LoVo (cell line): Measurements from ENCODE around the gene SRP68.
"Not testable (repeated sequence)": the region's sequence is repeated elsewhere in the genome, so short reads cannot be mapped to it uniquely, and the experiment has no call there.

ENCODE experiments used
- DNase-seq: peaks from one replicate; pipeline ENCODE4 v3.0.0-alpha.2; 2016; ENCODE audit warnings: low spot score

The SRP68 gene

DNA sequence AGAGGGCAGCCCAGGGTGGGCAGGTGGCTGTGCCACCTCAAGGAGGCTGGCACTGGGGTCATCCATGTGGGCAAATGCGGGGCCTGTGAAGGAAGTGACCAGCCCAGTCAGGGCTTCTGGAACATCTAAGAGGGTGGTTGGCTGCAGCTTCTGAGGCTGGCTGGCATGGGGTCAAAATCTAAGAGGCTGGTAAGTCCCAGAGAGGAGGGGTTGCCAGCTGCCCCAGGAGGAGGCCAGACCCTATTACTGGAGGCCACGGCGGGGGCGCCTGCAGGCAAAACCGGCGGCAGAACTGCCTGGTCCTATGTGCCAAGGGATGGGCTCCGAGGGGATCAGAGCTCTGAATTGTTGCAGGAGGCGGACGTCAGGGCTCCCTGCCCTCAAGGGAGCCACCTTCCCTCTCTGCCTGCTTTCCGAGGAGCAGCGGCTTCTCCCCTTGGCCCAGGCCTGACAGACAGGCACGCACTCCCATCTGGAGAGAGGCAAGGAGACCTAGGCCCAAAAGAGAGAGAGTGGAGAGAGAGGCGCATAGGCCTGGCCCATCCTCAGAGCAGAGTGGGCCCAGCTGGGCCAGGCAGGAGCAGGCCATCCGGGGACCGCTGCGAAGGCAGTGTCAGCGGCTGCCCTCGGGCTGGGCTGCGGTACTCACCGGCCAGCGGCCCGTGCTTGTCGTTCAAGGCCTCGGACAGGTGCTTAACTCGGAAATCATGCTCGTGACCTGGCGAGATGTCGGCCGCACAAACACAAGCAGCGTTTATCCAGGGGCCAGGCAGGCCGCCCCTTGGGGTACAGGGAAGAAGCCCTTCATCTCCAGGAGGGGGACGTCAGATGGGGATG lies 17.6 kb upstream of the SRP68 start:
- no peak for DNase-seq

DNA sequence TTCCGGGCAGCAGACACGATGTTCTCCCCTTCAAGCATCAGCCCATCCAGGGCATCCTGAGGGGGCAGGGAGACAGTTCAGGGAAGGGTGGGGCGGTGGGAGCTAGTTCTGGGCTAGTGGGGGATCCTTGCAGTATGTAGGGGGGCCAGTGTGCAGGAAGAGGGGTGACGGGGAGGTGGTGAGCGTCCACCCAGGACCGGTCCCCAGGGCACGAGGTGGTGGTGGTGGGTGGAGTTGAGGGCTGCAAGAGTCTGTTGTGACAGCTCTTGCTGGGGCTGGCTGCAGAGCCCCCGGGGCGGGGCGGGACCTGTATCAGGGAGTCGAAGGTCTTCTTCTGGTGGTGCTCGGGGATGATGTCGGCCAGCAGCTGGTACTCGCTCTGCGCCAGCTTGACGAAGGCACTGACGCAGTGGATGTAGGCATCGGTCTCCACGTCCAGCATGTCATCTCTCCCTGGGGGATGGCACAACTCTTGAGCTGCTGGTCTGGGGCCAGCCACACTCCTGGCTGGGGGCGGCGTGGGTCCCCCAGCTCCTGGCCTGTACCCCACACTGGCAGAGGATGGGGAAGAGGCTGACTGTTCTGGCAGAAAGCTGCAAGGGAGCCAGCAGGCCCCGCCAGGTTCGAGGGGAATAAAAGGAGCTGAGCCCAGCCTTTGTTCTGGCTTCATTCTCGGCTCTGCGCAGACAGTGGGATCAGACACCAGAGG lies 16.7 kb upstream of the SRP68 start:
- DNase-seq = no peak

DNA sequence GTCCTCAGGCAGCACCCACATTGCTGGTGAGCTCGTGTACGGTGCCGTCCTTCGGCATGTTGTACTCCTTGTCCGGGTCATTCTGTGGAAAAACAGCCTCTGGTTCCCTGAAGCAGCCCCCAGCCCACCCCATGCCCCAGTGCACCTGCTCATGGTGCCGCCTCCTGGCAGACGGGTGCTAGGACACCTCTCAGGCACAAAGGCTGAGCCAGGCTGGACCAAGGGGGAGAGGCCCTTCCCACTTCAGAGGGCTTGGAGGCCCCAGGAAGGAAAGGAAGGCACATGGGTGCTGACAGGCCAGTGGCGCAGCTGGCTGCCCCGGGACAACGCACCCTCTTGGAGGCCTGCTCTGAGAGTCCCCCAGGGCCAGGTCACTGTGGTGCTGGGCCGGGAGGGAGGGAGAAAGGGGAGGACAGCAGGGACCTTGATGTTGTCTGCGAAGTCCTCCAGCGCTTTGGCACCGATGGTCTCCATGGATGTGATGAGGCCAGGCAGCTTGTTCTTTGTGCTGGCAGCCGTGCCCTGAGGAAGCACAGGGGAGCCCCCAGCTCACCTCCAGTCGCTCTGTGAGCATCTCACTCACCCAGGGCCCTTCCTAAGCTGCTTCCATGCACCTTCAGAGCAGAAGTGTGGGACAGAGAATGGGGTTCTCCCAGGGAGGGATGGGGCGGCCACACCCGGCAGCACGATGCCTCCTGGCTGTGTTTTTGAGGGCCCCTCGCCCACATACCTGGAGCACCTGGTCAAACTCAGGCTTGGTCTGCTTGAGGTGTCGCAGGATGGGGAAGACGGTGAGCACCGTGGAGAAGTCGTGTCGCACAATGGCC lies 15.9 kb upstream of the SRP68 start:
- no peak for DNase-seq

DNA sequence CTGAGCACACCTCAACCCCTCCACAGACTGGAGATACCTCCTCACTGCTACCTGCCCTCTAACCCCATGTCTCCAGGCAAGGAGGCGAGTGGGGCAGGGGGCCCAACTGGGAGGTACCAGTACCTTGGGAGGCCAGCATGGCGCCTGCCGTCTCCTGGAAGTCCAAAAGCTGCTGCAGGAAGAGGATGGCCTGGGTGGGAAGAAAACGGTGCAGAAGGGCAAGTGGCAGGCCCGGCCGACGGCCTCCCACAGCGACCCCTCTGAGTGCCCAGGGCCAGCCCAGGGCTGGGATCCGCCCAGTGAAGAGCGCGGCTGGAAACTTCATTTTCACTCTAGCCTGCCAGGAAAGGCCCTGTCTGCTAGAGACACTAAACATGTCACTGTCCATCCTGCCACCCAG lies 15.2 kb upstream of the SRP68 start:
- no peak for DNase-seq

DNA sequence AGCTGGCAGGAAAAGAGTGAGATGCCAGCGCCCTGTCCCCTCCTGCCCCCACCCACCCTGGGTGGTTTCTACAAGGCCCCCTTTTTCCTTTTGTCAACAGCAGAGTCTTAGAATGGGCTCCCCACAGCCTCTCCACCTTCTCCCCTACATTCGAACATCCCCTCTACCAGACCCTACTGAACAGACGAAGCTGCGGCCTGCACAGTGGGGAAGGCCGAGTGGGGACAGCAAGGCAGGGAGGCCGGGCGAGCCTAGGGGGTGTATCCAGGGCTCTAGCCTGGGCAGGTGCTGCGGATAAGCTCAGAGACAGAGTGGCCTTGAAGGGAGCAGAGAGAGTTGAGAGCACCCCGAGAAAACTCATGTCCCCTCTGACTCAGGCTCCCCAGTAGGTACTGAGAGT lies 14.1 kb upstream of the SRP68 start:
- DNase-seq = no peak

DNA sequence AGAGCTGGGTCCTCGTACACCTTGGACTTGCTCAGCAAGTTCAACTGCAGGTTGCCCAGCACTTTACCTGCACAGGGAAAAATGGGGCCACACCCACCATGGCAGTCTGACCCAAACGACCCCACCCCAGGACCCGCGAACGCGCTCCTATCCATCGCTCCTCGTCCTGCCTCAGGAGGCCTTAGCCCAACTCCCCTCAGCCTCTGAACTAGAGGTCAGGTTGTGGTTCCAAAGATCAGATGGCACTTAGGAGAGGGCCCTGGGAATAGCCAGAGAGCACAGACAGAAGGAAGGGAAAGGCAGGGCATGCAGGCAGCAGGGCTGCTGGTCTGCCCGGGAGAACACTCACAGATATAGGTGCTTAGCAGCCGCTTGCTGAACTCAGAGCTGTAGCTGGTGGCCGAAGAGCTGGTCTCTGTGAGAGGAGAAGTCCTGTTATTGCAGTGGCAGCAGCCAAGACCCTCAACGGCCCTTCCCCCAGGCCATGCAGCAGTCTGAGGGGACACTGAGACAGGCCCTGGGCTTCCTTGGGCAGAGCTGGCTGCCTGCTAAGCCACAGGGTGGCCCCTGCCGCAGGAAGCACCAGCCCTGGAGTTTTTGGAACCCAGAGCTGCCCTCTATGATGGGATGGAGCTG lies 13.5 kb upstream of the SRP68 start:
- no peak for DNase-seq

DNA sequence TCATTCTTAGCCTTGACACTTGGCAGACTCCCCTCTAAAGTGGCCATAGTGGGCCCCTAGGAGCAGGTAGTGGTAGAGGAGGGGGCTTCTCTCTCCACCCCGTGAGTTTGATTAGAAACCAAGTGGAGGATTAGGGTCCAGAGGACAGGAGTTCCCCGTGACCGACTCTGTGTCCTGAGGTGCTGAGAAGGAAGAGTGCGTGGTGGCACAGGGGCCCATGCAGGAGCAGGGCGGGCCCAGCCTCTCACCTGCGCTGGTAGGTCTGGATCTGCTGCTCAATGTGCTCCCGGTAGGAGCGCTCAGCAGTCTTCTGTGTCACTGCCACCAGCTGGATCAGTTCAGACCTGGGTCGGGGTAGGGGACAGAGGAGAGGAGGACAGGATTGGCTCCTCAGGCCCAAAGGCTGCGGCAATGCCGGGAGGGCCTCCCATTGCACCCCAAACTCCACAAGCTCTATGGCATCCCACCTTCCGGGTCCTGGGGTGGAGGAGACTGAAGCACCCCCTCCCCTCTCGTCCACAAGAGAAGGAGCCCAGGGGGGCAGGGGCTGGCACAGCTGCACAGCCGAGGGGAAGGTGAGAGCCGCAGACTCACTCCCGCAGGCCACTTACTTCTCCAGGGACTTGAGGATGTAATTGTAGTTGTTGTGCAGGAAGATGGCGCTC lies 12.9 kb upstream of the SRP68 start:
- DNase-seq = no peak

DNA sequence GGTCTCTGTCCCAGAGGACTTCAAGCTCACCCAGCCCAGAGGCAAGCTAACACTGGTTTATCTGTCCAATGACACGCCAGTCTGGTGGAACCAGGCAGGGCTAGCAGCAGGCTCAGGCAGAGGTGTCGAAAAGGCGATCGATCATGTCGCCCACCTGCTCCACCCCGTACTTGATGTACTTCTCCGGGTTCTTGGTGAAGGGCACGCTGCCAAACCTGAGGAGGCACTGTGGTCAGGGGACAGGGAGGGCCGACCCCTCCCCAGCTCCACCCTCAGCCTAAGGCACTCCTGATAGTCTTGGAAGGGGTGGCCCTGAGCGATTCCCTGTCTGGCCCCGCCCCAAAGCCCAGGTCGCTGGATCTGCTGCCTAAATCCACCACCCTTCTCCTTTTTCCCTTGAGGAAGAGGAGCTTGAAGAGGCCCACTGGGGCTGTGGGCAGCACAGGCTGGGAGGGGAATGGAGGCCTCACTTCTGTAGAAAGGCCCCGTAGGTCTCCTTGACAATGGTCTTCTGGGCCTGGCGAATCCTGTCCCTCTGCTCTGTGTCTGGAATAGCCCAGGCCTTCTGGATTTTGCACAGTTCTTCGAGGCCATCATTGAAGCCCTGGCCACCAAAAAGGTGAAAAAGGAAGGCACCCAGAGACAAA lies 11.3 kb upstream of the SRP68 start:
- DNase-seq = no peak

DNA sequence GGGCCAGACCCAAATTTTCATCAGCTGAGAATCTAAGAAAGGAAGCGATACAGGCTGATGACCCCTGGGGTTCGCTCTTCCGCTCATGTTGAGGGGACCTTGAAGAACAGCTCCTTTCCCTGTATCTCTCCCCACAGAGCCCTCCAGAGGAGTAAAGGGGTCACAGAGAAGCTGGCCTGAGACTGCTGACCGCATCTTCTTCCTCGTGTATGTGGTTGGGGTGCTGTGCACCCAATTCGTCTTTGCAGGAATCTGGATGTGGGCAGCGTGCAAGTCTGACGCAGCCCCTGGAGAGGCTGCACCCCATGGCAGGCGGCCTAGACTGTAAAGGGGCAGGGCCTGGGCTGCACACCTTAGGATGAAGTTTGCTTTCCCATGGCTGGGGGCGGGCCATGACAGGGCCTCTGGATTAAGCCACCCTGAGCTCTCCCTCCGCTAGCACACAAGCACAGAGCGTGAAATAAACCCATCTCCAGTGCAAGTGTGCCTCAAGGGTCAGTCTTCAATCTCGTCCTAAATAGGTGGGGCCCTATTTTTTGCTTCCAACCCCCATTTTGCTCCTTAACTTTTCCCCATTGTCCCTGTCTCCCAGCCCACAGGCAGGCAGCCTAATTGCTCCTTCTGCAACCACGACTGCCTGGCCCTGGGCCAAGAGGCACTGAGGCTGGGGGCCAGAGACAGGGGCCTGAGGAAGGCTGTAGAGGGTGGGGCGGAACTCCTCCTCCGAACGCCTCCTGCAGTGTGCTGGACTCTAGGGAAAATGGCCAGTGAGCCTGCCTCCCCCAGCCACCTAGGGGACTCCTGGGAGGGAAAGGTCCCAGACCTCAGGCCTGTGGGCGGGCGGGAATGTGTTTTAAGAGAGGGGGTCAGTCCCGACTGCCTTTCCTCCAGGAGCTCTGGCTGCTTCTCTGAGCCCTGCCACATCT lies 10.3 kb upstream of the SRP68 start:
- DNase-seq = no peak

DNA sequence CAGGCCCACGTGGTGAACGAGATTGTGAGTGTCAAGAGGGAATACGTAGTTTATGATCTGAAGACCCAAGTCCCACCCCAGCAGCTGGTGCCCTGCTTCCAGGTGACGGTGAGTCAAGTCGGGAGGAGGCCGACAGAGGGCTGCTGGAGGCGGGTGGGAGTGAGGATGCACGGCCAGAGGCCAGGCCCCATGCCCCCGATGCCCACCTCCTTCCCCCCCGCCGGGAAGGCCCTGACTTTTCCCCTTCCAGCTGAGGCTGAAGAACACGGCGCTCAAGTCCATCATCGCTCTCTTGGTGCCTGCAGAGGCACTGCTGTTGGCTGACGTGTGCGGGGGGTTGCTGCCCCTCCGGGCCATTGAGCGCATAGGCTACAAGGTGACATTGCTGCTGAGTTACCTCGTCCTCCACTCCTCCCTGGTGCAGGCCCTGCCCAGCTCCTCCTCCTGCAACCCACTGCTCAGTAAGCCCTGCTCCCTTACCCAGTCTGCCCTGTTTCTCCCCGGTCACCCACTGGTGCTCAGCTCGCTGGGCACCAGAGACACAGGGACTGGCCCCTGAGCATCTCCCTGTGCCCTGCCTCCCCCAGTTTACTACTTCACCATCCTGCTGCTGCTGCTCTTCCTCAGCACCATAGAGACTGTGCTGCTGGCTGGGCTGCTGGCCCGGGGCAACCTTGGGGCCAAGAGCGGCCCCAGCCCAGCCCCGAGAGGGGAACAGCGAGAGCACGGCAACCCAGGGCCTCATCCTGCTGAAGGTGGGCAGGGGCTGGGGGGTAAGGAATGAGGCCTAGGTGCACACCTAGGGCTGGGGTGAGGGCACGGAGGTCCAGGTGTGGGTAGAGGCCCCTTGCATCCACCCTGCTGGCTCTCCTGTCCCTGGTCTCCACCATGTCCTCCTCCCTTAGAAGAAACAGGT lies 9.2 kb upstream of the SRP68 start:
- no peak for DNase-seq

DNA sequence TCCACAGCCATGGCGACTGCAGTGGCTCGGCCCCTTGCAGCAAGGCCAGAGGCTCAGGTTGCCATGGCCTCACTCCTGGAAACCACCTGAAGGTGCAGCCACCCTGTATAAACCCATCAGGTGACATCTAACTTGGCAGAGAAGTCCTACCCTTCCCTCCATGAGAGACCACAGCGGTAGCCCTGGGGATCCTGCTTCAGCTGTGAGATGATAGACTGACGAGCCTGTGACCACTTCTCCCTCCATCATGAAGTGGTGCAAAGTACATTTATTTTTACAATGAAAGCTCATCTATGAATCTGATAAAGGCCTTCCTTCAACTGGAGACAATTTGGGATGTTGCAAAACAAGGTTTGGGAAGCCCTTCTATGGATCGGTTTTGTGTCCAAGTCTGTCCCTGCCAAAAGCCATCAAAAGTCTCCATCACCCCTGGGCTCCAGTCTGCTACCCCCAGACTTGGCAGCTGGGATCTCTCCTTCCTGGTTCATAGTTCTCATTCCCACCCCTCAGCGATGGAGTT lies 8.5 kb upstream of the SRP68 start:
- DNase-seq = no peak

DNA sequence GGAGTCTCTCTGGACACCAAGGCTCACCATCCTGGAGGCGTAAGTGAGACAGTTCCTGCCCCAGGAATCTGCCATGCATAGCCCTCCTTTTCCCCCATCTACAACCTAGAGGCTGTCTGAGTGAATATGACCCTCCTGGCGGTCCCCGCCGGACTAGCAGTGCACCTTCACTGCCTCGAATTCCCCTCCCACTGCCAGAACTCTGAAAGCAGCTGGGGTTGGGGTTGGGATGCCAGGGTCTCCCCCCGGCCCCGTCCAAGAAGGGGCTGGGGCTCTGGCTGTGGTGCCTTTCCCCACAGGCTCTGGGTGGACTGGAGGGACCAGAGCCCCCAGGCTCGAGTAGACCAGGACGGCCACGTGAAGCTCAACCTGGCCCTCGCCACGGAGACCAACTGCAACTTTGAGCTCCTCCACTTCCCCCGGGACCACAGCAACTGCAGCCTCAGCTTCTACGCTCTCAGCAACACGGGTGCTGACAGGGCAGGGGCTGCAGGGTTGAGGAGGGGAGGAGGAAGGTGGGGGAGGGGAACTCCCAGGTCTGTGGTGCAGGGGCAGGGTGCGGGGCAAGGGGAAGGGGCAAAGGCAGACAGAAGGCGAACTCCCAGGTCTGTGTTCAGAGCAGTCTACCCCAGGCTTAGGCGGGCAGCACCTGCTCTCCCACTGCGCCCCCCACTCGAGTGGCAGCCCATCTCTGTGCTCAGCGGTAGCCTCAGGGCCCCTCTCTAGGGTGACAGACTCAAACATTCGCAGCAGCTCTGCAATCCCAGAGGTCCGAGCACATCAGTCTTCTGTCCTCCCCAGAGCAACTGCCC lies 7.8 kb upstream of the SRP68 start:
- DNase-seq = no peak

DNA sequence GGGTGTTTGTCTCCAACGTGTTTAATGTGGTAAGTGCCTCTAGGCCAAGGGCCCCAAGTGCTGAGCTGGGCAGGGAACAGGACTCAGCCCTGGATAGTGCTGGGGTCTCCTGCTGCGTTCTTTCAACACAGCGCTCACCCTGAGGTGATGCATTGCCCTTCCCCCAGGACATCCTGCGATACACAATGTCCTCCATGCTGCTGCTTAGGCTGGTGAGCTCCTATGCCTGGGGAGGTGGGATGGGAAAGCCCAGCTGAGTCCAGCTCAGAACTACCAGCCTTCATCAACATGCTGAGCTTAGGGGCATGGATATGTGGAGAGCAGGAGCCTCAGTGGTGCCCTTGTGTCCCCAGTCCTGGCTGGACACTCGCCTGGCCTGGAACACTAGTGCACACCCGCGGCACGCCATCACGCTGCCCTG lies 7.2 kb upstream of the SRP68 start:
- no peak for DNase-seq

DNA sequence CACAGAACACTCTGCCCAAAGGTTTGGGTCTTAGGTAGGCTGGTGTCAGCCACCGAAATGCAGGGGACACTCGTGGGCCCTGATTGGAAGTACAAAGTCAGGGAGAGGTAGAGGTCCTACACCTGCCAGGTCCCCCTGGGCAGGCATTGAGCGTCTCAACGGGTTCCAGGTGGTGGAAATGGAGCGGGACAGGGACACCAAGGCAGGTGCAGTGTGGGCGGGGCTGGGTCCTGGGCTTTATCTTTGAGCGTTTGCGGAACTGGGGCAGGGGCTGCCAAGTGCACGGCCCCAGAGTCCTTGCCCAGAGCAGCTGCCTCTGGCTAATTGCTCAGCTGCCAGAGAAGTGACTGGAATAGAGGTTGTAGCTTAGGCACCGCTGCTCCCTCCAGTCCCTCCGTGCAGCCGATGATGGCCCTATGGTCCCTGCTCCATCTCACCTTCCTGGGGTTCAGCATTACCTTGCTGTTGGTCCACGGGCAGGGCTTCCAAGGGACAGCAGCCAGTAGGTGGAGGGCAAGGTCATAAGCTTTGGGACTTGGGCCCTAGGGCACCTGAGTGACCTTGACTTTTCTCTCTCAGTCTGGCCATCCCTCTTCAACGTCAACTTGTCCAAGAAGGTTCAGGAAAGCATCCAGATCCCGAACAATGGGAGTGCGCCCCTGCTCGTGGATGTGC lies 6.7 kb upstream of the SRP68 start, which contains the start of gene ZACN:
Gene ZACN (plus strand): TSS at position 323 of the 675 bp plus-strand sequence. CDS start 83 bp downstream, at position 406.
- DNase-seq = no peak

DNA sequence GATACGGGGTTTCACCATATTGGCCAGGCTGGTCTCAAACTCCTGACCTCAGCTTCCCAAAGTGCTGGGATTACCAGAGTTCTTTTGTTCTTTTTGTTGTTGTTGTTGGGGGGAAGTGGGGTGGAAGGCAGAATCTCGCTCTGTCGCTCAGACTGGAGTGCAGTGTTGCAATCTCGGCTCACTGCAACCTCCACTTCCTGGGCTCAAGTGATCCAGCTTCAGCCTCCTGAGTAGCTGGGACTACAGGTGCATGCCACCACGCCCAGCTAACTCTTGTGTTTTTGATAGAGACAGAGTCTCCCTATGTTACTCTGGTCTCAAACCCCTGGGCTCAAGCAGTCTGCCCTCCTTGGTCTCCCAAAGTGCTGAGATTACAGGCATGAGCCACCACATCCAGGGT lies 6.1 kb upstream of the SRP68 start:
- not testable (repeated sequence) for DNase-seq

DNA sequence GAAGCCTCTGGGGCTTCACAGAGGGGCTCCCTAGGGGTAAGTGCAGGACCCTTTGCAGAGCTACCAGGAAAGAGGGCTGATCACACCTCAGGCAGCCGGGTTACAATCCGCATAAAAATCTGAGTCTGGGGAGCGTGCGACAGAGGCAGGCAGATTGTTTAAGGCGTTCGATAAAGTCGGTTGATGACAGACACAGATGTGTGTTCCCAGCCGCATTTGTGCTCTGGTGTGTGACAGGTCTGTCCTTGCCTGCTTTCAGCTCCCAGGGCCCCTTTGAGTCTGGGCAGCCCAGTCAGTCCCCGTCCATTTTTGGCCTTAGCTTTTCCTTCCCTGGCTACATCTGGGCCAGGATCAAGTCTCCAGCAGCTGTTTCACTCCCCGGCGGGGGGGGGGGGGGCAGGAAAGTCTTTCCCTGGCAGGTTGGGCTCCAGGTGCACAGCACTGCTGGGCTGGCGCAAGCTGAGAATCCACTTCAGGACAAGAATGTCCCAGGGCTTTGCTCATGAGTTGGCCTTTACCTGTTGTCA lies 5.3 kb upstream of the SRP68 start:
- no peak for DNase-seq
